Measurements from ENCODE around the gene SOX21.

Gene SOX21

DNA sequence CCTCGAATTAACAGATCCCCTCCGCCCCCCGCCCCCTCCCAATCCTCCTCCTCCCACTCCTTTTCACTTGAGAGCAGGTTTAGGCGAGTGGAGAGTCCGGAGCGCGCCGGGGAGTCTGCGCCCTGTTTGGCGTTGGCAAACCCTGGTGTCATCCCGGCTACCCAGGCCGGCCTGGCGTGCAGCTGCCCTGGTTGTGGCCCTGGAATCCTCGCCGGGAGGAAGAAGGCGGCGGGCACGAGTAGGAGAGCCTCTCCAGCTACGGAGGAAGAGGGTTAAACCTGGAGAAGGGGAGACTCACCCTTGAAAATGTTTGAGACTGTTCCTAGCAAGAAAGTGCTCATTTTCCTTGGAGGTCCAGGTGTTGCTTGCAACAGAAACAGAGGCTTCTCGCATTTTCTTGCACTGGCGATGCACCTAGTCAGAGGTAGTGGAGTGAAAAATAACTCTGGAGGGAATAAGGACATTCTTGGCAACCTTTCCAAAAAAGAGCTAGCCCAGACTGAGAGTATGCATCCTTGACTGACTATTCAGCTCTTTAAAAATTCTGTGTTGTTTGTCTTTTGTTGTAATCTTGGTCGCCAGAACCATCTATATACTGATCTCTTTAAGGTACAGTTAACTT is 1.3 kb upstream of the SOX21 start:
- no peak overlapping the region for H3K4me3 ChIP-seq (ENCODE audit: control insufficient read depth, low read depth, low read length)
- TF ChIP-seq, protein P1, sequence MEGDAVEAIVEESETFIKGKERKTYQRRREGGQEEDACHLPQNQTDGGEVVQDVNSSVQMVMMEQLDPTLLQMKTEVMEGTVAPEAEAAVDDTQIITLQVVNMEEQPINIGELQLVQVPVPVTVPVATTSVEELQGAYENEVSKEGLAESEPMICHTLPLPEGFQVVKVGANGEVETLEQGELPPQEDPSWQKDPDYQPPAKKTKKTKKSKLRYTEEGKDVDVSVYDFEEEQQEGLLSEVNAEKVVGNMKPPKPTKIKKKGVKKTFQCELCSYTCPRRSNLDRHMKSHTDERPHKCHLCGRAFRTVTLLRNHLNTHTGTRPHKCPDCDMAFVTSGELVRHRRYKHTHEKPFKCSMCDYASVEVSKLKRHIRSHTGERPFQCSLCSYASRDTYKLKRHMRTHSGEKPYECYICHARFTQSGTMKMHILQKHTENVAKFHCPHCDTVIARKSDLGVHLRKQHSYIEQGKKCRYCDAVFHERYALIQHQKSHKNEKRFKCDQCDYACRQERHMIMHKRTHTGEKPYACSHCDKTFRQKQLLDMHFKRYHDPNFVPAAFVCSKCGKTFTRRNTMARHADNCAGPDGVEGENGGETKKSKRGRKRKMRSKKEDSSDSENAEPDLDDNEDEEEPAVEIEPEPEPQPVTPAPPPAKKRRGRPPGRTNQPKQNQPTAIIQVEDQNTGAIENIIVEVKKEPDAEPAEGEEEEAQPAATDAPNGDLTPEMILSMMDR (conservative IDR thresholded peaks at IDR 0.05; ENCODE audit: control insufficient read depth, insufficient read depth, low read depth, low read length): no peak
- no peak for DNase-seq (ENCODE audit: low read depth)

DNA sequence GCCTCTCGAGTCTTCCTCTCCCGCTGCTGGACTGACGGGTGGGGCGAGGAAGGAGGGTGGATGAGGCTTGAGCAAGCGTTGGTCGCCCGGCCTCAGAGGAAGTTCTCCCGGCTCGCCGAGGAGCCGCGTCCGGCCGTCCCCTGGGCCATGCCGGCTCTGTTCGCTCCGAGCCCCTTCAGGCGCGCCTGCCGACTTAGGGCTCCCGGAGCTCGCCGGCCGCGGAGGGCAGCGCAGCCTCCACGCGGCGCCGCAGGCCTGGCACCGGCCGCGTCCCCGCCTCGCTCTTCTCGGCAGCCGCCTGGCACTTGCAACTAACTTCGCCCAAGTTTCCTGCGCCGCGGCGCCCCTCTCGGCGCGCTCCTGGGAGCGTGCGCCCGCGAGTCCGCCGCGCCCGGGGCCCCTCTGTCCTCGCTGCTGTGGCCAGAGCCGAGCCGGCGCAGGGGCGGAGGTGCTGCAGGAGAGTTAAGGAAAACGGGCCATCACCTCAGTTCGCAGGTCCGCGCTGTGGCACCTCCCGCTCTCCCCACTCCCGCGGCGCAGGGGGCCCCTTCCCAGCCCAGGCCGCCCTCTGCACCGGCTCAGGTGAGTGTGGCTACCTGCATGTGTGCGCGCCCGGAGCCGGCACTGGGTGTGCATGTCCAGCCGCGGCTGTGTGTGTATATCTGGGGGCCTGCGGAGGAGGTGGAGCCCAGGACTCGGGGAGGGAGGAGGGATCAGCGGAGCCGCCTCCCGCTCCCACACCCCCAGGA is 641 bp upstream of the SOX21 start:
- TF ChIP-seq, protein P1 (conservative IDR thresholded peaks at IDR 0.05; ENCODE audit: control insufficient read depth, insufficient read depth, low read depth, low read length): no peak
- DNase-seq (ENCODE audit: low read depth): peak; percentile 42
- no peak overlapping the region for H3K4me3 ChIP-seq (ENCODE audit: control insufficient read depth, low read depth, low read length)

DNA sequence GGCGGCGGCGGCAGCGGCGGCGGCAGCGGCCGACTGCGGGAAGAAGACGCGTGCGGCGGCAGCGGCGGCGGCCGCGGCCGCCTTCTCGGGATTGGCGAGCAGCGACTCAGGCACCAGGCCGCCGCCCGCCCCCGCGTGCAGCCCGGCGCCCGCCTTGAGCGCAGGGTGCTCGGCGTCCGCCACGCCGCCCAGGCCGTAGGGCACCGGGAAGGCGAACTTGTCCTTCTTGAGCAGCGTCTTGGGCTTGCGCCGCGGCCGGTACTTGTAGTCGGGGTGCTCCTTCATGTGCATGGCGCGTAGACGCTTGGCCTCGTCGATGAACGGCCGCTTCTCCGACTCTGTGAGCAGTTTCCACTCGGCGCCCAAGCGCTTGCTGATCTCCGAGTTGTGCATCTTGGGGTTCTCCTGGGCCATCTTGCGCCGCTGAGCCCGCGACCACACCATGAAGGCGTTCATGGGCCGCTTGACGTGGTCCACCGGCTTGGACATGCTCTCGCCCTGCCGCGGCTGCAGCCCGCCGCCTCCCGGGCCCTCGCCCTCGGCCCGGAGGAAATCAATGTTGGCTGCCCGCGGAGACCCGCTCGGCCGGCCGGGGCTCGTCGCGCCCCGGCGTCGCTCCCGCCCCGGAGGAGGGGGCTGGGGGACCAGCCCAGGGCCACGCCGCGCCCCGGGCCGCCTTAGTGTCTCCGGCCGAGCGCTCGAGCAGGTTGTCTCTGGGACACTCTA is 621 bp downstream of the SOX21 start:
- DNase-seq (ENCODE audit: low read depth): peak; percentile 28
- no peak overlapping the region for H3K4me3 ChIP-seq (ENCODE audit: control insufficient read depth, low read depth, low read length)
- TF ChIP-seq, protein P1 (conservative IDR thresholded peaks at IDR 0.05; ENCODE audit: control insufficient read depth, insufficient read depth, low read depth, low read length): no peak

- no peak for DNase-seq (ENCODE audit: low read depth)
- TF ChIP-seq, protein P1 (conservative IDR thresholded peaks at IDR 0.05; ENCODE audit: control insufficient read depth, insufficient read depth, low read depth, low read length): no peak
- no peak overlapping the region for H3K4me3 ChIP-seq (ENCODE audit: control insufficient read depth, low read depth, low read length)
Measured at GRCh38 chr13:94710881-94711560, 1.3 kb downstream of the SOX21 start.

- TF ChIP-seq, protein P1 (conservative IDR thresholded peaks at IDR 0.05; ENCODE audit: control insufficient read depth, insufficient read depth, low read depth, low read length): no peak
- H3K4me3 ChIP-seq (ENCODE audit: control insufficient read depth, low read depth, low read length): no peak overlapping the region
- DNase-seq (ENCODE audit: low read depth): no peak
Measured at GRCh38 chr13:94710065-94710781, 2.1 kb downstream of the SOX21 start.
